ENCODE data around the gene GOLIM4.

The GOLIM4 gene

DNA sequence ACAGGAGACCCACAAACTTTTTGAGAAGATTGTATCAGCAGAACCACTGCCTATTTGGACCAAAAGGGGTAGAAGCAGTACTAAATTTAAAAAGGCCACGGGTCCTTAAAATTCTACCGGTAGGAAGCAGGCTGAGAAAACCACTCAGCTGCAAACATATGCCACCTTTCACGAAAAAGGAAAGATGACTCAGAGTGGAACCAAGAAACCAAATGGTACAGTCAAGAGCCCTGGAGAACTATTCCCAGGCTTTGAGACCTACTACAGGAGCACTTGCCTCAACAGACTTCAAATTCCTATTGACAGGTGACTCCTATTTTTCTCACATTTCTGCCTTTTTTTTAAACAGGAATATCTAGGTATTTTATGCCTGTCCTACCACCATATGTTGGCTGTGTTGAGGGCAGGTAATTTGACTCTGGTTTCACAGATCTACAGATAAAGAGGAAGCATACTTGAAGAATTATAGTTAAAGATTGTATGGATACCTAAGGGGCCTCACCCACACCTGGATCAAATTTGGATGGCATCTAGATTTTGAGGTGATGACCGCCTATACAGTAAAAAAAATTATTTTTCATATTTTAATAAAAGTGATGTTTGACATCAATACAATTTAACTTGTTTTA lies 10.1 kb downstream of the GOLIM4 start:
- no peak for DNase-seq (ENCODE audit: low read depth)
- H3K4me3 ChIP-seq (ENCODE audit: low read depth, low read length): no peak overlapping the region

DNA sequence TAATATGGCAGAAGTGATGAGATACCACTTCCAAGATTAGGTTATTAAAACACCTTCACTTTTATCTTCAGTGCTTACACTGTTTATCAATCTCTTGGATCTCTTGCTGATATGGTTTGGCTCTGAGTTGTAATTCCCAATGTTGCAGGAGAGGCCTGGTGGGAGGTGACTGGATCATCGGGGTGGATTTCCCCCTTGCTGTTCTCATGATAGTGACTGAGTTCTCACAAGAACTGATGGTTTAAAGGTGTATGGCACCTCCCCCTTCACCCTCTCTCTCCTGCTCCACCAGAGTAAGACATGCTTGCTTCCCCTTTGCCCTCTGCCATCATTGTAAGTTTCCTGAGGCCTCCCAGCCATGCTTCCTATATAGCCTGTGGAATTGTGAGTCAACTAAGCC lies 11.8 kb downstream of the GOLIM4 start:
- no peak overlapping the region for H3K4me3 ChIP-seq (ENCODE audit: low read depth, low read length)
- DNase-seq (ENCODE audit: low read depth): no peak
- TF ChIP-seq, protein P1, sequence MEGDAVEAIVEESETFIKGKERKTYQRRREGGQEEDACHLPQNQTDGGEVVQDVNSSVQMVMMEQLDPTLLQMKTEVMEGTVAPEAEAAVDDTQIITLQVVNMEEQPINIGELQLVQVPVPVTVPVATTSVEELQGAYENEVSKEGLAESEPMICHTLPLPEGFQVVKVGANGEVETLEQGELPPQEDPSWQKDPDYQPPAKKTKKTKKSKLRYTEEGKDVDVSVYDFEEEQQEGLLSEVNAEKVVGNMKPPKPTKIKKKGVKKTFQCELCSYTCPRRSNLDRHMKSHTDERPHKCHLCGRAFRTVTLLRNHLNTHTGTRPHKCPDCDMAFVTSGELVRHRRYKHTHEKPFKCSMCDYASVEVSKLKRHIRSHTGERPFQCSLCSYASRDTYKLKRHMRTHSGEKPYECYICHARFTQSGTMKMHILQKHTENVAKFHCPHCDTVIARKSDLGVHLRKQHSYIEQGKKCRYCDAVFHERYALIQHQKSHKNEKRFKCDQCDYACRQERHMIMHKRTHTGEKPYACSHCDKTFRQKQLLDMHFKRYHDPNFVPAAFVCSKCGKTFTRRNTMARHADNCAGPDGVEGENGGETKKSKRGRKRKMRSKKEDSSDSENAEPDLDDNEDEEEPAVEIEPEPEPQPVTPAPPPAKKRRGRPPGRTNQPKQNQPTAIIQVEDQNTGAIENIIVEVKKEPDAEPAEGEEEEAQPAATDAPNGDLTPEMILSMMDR (IDR thresholded peaks at IDR 0.05; ENCODE audit: control insufficient read depth, extremely low read depth, insufficient read depth): no peak

More for the DNA sequence above, 10.1 kb downstream of the GOLIM4 start:
- TF ChIP-seq, protein P1 (IDR thresholded peaks at IDR 0.05; ENCODE audit: control insufficient read depth, extremely low read depth, insufficient read depth): no peak

DNA sequence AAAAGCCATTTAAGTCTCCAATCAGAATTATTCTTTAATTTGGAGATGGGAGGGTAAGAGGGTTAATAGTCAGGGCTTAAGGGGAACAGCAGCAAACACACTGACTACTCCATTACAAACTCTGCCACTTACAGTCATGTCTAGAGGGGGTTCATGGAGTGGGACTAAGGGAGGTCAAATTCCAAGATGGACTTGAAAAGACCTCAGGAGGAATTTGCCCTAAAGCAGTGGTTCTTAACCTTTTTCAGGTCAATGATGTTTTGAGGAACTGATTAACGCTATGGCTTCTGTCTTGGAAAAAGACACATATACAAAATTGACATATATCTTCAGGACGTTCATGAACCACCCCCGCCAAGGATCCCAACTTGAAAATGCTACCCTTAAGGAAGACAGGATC lies 13.9 kb downstream of the GOLIM4 start:
- no peak overlapping the region for H3K4me3 ChIP-seq (ENCODE audit: low read depth, low read length)
- TF ChIP-seq, protein P1 (IDR thresholded peaks at IDR 0.05; ENCODE audit: control insufficient read depth, extremely low read depth, insufficient read depth): no peak
- DNase-seq (ENCODE audit: low read depth): no peak

DNA sequence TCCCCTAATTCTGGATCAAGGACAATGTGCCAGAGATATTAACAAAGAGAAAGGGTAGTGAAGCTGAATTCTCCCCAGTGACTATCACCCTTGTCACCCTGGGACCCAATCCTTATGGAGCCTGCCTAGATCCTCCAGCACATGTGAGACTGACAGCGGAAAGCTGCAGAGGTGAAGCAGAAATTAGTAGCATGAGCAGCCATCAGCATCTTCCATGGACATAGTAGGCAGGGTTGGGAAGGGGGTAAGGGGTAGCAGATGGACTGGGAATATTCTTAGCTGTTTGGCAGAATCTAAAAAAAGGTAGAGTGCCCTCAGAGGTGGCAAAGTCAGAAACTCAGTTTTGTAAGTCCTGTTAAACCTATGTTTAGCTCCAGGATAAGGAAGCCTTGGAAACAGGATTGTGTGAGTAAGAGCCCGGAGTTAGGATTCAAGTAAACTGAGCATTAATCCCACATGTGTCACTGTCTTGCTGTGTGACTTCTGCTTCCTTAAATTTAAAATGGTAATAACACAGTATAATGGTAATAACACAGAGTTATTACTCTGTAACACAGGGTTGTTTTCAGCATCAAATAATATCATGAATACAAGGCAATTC lies 14.5 kb downstream of the GOLIM4 start:
- no peak for DNase-seq (ENCODE audit: low read depth)
- TF ChIP-seq, protein P1 (IDR thresholded peaks at IDR 0.05; ENCODE audit: control insufficient read depth, extremely low read depth, insufficient read depth): no peak
- H3K4me3 ChIP-seq (ENCODE audit: low read depth, low read length): no peak overlapping the region

DNA sequence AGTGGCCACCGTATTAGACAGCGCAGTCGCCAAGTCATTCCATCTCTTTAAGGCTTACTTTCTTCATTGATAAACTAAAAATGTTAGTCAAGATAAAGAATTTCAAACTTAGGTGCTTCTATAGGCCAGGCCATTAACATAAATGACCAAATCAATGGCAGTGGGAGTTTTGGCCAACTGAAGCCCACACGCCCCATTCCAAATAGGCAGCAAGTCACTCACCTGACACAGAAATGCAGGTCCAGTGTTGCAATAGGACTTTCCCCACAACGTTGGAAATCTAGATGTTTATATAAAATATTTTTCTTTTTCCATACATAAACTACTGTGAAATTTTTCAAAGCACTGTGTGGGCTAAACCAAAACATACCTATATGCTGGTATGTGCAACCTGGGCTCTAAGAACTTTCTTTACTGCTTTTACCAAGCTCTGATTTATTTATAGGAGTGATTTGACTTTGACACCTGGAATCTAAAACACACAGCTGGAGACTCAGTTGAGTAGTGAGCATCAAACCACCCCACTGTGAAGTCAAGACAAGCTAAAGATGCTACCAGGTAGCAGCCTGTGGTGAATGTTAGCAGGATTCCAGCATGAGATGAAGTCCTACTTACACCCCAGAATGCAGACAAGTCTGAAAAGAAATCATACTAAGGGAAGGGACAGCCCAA lies 15.1 kb downstream of the GOLIM4 start:
- DNase-seq (ENCODE audit: low read depth): no peak
- no peak overlapping the region for H3K4me3 ChIP-seq (ENCODE audit: low read depth, low read length)
- TF ChIP-seq, protein P1 (IDR thresholded peaks at IDR 0.05; ENCODE audit: control insufficient read depth, extremely low read depth, insufficient read depth): no peak

DNA sequence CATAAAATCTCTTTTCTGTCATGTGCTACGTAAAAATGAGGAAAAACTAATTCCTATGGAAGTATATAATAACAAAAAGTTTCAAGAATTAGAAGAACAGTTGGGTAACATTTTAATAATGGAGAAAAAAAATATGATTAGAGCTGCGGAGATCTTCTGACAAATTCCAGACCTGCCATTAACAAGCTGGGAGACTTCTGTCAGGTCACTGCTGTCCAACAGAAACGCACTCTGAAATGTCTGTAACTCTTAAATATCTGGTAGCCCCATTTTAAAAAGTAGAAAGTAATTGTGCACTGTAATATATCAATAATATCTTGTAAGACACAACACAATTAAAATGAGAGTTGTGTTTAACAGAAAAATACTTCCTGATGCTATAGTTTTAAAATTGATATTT lies 15.7 kb downstream of the GOLIM4 start:
- no peak for DNase-seq (ENCODE audit: low read depth)
- TF ChIP-seq, protein P1 (IDR thresholded peaks at IDR 0.05; ENCODE audit: control insufficient read depth, extremely low read depth, insufficient read depth): no peak
- H3K4me3 ChIP-seq (ENCODE audit: low read depth, low read length): no peak overlapping the region

Measured in LNCaP clone FGC (cell line).